DND-41 (cell line): ENCODE measurements around the gene SNCA.

Experiments
- CTCF ChIP-seq: IDR thresholded peaks from 2 replicates; pipeline ENCODE4 v1.5.1; 2012; ENCODE audit warnings: borderline replicate concordance, low read length, moderate library complexity, mild to moderate bottlenecking; ENCODE audit not compliant: poor library complexity, severe bottlenecking; ENCODE audit errors: extremely low read depth
- EZH2 ChIP-seq: IDR thresholded peaks from 3 replicates; pipeline ENCODE4 v1.6.1; 2012; ENCODE audit warnings: borderline replicate concordance, low read depth, mild to moderate bottlenecking, moderate library complexity, low read length, inconsistent platforms; ENCODE audit not compliant: severe bottlenecking

GRCh38 chr4:89878611-89879010 is 41.6 kb upstream of the SNCA start:
- TF ChIP-seq EZH2 (no peak), CTCF (no peak)
